Ovary (tissue), 9 donors: ENCODE measurements around the gene PPP2R5C. TPM values are rescaled to one million over a fixed set of nuclear protein-coding genes. Genes with fewer than 3 reads are reported as not detected.

Experiments
- DNase-seq, 5 donors: peaks; one replicate each; pipeline ENCODE4 v3.0.0-alpha.2; 2019 to 2020
- H3K27ac ChIP-seq, 2 donors: fragments of 200-600 bp; one replicate each; pipeline versions ENCODE4 v1.5.1 to v1.8.0; 2019 to 2022
- H3K27me3 ChIP-seq: fragments of 200-600 bp; one replicate; pipeline ENCODE4 v1.8.0; 2022
- H3K36me3 ChIP-seq: fragments of 200-600 bp; sonication (generic); one replicate; pipeline ENCODE4 v1.5.1; 2019
- H3K4me1 ChIP-seq: one replicate; pipeline ENCODE4 v1.8.1; 2013; ENCODE audit warnings: mild to moderate bottlenecking, moderate library complexity; ENCODE audit not compliant: insufficient read depth
- H3K4me3 ChIP-seq: fragments of 200-600 bp; sonication (generic); one replicate; pipeline ENCODE4 v1.5.1; 2017
- H3K9me3 ChIP-seq, 2 donors: fragments of 200-600 bp in 1 of 2; sonication (generic) in 1 of 2; one replicate each; pipeline versions ENCODE4 v1.5.1 to v1.8.1; 2013 to 2019; ENCODE audit warnings: mild to moderate bottlenecking in 1 of 2, moderate library complexity in 1 of 2
- EP300 ChIP-seq: sonication (generic); formaldehyde crosslinking; IDR thresholded peaks from one replicate; pipeline ENCODE4 v1.6.1; 2017; ENCODE audit warnings: antibody characterized with exemption
- POLR2A ChIP-seq: fragments of 450-650 bp; IDR thresholded peaks from one replicate; pipeline ENCODE4 v1.6.1; 2017; ENCODE audit warnings: antibody characterized with exemption, mild to moderate bottlenecking, moderate library complexity
- WGBS, 3 donors: extraction: QIAGEN DNeasy Blood & Tissue Kit in 1 of 3; methylation state at CpG; one replicate each; pipeline versions ENCODE4 v1.1.5 to v1.1.7; 2013 to 2017; 5-methylcytosine and 5-hydroxymethylcytosine counted together
- intact Hi-C, 4 donors: fragments of 100-400 bp; cut with DNase I; formaldehyde crosslinking; loops; one replicate each; pipeline versions ENCODE4 v1.11.0 to v1.15.1; 2022 to 2023
- polyA plus RNA-seq, 2 donors: library from polyadenylated mRNA; stranded (reverse); fragments of 200-250 nt in 1 of 2; fragments of 350-450 nt in 1 of 2; fragmentation: Illumina TruSeq in 1 of 2; extraction: RNeasy Lipid Tissue Mini Kit (QIAGEN cat#74804) in 1 of 2; gene quantifications; one replicate each; pipeline ENCODE4 v1.2.3, GENCODE V29; 2013 to 2014
- total RNA-seq, 7 donors: library from RNA; depleted of rRNA in 2 of 7; stranded (reverse); fragments of >200 nt in 2 of 7; fragmentation: NEBNext Ultra II Directional in 3 of 7; extraction: Animal tissue kit (Norgen Biotek cat#: 25700) in 3 of 7; gene quantifications; one replicate each; pipeline versions ENCODE4 v1.1.0 to v1.2.4, GENCODE V29; 2016 to 2023
- TF ChIP-seq, protein P1 (sequence below), 3 donors: fragments of 450-650 bp in 2 of 3; fragments of 200-600 bp in 1 of 3; IDR thresholded peaks; one replicate each; pipeline versions ENCODE4 v1.5.1 to v1.8.0; 2016 to 2022; ENCODE audit warnings: antibody characterized with exemption in 3 of 3, mild to moderate bottlenecking in 1 of 3
- donor health status: DM: no; HTN: no; CAD: no; lungs with moderate emphysema.
- donor health status: DM: no; HTN: no; CAD: no.
- donor health status: Bipolar disorder and iron deficiency.
- donor health status: DM: yes; HTN: yes; CAD: no.
- donor health status: DM: no; HTN: no; CAD: no.
- donor health status: DM: yes; HTN: yes; CAD: no.

PPP2R5C gene
- total and polyA plus RNA-seq, 9 donors, result 52.8 to 136 (median 96.6) TPM

DNA sequence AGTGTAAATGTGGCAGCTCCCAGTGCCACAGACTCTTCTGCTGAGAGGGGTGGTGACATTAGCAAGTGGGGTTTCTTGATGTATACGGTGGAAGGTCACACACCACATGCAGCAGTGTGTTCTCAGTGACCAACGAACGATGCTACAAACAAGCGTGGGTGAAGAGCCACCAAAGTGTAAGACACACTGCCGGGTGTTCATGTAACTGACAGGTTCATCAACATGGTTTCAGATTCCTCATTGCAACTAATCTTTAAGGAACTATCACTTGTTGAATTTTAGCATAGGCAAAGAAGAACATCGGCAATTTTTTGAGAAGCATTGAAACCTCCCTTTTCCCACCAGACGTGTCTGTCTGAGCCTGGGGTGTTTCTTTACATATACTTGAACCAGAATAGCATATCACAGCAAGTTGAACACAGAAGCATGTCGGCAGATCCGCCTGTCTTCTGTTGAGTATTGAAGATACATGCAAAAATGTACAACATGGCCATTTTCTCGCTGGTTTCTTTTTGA lies 58.8 kb downstream of the PPP2R5C start:
- intact Hi-C loops, result no loop called here
- no peak overlapping the region for H3K27ac ChIP-seq
- H3K36me3 ChIP-seq, result no peaks in the 10 kb centered on the region
- H3K9me3 ChIP-seq, result no peaks in the 10 kb centered on the region
- peaks cover 17% of the 10 kb centered on the region for H3K4me1 ChIP-seq
- no peak for DNase-seq
- no peaks in the 10 kb centered on the region for H3K27me3 ChIP-seq
- H3K4me3 ChIP-seq, result no peak overlapping the region
- 87 to 91% (median 90%) methylated on average over 10 of the region's 10 CpGs for WGBS, 3 donors
- TF ChIP-seq, protein P1, sequence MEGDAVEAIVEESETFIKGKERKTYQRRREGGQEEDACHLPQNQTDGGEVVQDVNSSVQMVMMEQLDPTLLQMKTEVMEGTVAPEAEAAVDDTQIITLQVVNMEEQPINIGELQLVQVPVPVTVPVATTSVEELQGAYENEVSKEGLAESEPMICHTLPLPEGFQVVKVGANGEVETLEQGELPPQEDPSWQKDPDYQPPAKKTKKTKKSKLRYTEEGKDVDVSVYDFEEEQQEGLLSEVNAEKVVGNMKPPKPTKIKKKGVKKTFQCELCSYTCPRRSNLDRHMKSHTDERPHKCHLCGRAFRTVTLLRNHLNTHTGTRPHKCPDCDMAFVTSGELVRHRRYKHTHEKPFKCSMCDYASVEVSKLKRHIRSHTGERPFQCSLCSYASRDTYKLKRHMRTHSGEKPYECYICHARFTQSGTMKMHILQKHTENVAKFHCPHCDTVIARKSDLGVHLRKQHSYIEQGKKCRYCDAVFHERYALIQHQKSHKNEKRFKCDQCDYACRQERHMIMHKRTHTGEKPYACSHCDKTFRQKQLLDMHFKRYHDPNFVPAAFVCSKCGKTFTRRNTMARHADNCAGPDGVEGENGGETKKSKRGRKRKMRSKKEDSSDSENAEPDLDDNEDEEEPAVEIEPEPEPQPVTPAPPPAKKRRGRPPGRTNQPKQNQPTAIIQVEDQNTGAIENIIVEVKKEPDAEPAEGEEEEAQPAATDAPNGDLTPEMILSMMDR (IDR thresholded peaks at IDR 0.05), result no peak
- no peak for TF ChIP-seq POLR2A
- TF ChIP-seq EP300, result no peak

DNA sequence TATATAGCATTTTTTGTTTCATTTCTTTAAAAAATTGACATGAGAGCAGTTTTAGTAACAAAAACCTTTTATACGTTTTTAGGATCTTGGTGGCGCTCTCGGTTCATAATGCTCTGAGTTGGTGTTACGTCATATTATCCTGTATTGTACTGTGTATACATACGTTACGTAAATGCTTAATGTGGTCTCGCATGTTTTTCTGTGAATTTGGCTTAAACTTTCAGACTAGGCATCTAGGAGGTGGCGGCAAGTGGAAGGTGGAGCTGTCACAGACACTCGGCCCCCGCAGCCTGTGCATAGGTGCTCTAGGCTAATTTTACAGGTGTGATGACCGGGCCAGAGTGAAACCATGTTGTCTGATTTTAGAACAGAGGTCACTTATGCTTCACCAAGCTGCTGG lies 60.0 kb downstream of the PPP2R5C start:
- Histone ChIP-seq H3K27ac (no peak overlapping the region), H3K36me3 (no peaks in the 10 kb centered on the region), H3K27me3 (no peaks in the 10 kb centered on the region), H3K4me3 (no peak overlapping the region), H3K9me3 (no peaks in the 10 kb centered on the region), H3K4me1 (peaks cover 20% of the 10 kb centered on the region)
- DNase-seq, result no peak
- intact Hi-C loops, result no loop called here
- 93 to 95% (median 94%) methylated on average over 11 of the region's 11 CpGs for WGBS, 3 donors
- TF ChIP-seq, protein P1 (IDR thresholded peaks at IDR 0.05), result no peak
- no peak for TF ChIP-seq POLR2A
- TF ChIP-seq EP300, result no peak

DNA sequence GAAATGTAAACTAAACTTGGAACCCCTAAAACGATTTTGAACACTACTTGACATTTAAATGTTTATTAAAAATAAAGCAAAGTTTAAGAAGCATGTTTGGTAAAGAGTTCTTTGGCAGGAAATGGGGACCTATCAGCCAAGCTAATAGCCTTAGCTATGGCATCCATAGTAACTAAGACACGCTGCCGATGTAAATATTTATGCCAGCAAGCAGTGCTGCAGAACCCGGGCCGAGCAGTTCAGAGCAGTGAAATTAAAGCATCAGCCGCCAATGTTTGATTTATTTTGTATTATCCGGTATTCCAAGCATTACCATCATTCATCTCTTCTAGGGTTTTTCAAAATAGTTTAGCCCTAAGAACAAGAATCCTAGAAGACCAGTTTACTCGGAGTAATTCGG lies 61.6 kb downstream of the PPP2R5C start:
- Histone ChIP-seq H3K36me3 (no peaks in the 10 kb centered on the region), H3K4me1 (peaks cover 15% of the 10 kb centered on the region), H3K27me3 (no peaks in the 10 kb centered on the region), H3K4me3 (peak overlapping the region; percentile 15), H3K27ac (peak overlapping the region in 1 of 2 donors; percentile 84), H3K9me3 (no peaks in the 10 kb centered on the region)
- 18 to 32% (median 25%) methylated on average over 9 of the region's 9 CpGs for whole genome bisulfite sequencing, 3 donors
- no peak for DNase-seq
- intact Hi-C loops, result no loop called here
- TF ChIP-seq EP300 (no peak), POLR2A (no peak)
- TF ChIP-seq, protein P1 (IDR thresholded peaks at IDR 0.05), result no peak

DNA sequence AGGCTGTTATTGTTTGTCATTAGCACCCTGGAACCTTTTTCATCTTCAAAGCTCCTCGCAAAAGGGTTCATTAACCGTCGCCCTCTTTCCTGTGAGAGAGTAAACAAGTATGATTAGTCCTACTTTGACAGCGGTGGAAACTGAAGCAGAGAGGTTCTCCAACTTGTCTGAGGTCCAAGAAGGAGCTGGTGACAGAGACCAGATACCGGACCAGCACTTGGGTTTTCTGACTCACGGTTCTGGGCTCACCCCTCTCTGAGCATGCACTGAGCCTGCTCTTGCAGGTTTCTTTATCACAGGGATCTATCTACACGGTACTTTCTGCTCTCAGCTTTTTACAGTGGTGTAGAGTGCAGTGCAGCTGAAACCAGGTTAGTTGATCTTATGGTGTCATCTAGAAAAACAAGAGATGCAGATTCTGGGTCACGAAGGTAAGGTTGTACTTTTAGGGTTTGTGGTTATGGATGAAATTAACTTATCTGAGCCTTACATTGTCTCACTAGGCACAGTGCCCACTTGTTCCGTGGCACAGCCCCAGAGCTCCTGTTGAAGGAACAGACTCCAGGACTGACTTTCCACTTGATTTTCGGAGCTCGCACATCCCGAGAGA lies 62.1 kb downstream of the PPP2R5C start:
- 26 to 42% (median 33%) methylated on average over 12 of the region's 12 CpGs for WGBS, 3 donors
- peak overlapping the region; percentile 15 for H3K4me3 ChIP-seq
- no peaks in the 10 kb centered on the region for H3K9me3 ChIP-seq
- H3K27ac ChIP-seq, result peak overlapping the region in 1 of 2 donors; percentile 84
- DNase-seq, result peak in 1 of 5 donors; percentile 49
- H3K4me1 ChIP-seq, result peaks cover 15% of the 10 kb centered on the region
- H3K27me3 ChIP-seq, result no peaks in the 10 kb centered on the region
- TF ChIP-seq, protein P1 (IDR thresholded peaks at IDR 0.05), result no peak
- TF ChIP-seq EP300 (no peak), POLR2A (no peak)
- intact Hi-C loops, result no loop called here
- no peaks in the 10 kb centered on the region for H3K36me3 ChIP-seq
